ENCODE data around the gene DOCK10.
"Not testable (repeated sequence)": the region's sequence is repeated elsewhere in the genome, so short reads cannot be mapped to it uniquely, and the experiment has no call there.

DOCK10 gene

DNA sequence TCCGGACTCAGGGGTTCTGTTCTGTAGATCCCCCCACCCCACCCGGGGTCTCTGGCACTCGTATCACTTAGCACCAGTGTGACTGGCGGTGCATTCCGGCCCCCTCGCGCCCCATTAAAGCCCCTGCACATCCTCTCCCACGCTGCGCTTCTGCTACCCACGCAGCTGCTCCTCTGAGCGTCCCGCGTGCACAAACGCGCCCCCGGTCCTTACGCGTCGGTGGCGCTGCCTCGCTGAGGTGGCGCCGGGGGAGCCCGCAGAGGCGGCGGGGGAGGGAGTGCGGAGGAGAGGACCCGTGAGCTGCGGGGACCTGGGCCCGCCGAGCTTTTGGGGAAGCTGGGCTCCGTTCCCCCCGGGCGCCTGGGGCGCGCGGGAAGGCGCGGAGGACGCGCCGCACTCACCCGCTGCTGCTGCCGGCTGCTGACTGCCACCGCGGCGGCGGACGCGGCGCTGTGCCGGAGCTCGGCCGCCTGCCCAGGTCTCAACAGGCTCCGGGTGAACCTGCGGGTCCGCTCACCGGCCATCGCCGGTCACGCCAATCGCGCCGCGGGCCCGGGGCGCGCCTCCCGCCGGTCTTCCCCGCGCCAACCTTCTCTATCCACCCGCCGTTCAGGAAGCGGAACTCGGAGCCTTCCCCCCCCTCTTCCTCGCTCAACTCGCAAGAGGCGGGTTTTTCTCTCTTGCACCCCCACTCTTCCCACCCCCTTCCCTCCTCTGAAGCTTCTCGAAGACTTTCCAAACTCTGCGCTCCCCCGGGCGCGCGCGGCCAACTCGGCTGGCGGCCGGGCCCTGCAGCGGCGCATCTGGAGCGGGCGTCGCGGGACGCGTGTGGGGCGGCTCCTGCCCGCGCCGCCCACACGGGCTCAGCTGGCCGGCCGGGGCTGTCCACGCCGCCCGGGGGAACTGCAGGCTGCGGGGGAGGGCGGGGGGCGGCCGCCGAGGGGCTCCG lies at the start of gene DOCK10:
Gene DOCK10, minus strand, starts transcription at position 618 of the 949 bp plus-strand sequence. Its CDS starts 94 bp downstream, at position 524.
- DNase-seq (ENCODE audit: low read depth in 3 of 3), result peak in 1 of 3 donors; percentile 52

DNA sequence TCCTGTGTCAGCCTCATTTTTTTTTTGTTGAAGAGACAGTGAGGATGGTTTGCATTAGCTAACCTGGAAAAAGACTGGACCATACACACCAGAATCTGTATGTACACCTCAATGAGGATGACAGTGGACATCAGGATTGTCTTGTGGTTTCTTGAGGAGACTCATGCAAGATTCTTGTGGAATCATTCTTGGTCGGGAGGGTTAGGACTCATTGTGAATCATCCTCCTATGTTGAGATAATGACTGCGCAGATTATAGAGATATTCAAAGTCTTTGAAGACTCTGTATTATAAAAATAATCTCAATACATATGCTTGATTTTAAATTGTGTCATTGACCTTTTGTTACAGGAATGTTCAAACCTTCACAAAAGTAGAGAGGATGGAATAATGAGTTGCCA lies 49.1 kb upstream of the DOCK10 start:
- no peak for DNase-seq (ENCODE audit: low read depth in 3 of 3)

DNA sequence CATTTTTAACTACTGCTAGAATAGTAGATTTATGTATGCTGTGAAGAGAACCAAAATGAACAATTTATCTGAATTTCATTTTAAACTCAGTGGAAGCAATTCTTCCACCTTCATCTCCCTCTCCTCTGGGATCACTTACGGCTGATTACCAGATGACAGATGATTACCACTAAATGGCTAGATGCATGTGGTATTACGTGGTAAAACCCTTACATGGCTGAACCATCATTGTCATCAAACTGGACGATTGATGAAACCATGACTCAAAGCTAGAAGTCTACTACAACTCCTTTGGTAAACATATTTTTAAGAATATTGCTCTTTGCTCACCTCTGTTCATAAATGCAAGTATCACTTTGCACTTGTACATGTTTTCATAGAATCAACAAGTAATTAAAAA lies 48.5 kb upstream of the DOCK10 start:
- DNase-seq (ENCODE audit: low read depth in 3 of 3), result no peak

DNA sequence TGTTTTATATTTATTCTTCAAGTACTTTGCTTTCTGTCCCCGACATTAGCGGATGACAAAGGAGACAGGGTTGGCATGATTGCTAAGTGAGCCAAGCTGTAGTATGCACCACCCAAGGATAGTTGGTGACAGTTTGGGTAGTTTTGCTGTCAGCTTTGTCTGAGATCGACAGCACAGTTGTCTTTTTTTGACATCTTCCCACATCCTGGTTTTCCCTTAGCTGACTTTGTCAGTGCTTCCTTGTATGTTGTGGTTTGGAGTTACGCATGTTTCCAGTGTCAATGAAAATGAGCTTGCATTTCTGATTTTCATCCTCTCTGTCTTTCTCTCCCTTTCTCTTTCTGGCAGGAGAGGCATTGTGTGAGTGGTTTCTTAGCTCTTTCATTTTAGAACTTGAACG lies 44.6 kb upstream of the DOCK10 start:
- DNase-seq (ENCODE audit: low read depth in 3 of 3), result no peak

DNA sequence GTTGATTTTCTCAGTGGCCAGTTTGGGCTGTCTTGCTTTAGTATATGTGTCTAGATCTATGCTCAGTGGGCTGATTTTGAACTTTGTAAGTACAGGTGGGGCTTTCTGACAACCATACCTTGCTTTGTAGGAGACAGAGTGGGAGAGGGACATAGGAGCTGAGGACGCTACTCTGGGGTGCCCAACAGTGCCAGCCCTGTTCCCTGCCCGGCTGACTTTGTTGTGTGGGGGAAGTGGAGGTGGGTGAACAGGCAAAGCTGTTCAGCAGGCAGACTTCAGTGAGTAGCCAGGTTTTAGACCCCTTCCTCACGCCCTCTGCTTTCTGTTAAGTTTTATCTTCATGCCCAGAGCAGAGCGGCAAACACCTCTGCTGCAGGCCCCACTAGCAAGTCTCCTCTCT lies 44.2 kb upstream of the DOCK10 start:
- no peak for DNase-seq (ENCODE audit: low read depth in 3 of 3)

DNA sequence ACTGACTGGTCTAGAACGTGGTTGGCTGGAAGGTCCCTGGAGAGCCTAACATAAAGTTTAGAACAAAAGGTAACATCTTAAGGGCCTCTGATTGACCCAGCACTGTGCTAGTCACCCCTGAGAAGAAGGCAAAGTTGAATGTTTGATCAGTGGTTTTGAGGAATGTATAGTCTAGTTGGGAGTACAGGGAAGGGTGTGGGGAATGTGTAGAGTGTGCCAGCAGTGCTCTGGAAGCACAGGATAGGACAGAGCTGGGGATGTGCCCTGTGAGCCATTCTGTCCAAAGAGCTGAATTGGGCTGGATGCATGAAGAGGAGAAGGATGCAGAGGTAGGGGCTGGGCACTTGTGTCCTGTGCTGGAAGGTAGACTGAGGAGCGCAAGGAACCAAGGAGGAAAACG lies 41.0 kb upstream of the DOCK10 start:
- DNase-seq (ENCODE audit: low read depth in 3 of 3), result no peak

DNA sequence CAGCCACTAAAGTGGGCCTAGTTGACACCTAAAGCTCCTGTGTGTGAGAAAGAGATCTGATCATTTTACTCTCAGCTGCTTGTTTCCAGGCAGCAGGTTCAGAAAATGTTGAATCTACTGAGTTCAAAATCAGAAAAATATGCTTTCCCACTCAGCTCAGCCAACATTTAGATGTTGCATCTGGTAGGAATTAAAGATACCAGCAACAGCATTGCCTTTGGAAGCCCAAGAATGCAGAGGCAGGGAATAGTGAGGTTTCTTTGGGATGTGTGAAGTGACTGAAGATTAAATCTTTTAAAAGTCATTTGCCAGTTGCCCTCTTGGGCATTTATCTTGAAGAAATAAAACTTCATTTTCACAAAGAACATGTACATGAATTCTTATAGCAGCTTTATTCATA lies 33.9 kb upstream of the DOCK10 start:
- DNase-seq (ENCODE audit: low read depth in 3 of 3), result no peak

DNA sequence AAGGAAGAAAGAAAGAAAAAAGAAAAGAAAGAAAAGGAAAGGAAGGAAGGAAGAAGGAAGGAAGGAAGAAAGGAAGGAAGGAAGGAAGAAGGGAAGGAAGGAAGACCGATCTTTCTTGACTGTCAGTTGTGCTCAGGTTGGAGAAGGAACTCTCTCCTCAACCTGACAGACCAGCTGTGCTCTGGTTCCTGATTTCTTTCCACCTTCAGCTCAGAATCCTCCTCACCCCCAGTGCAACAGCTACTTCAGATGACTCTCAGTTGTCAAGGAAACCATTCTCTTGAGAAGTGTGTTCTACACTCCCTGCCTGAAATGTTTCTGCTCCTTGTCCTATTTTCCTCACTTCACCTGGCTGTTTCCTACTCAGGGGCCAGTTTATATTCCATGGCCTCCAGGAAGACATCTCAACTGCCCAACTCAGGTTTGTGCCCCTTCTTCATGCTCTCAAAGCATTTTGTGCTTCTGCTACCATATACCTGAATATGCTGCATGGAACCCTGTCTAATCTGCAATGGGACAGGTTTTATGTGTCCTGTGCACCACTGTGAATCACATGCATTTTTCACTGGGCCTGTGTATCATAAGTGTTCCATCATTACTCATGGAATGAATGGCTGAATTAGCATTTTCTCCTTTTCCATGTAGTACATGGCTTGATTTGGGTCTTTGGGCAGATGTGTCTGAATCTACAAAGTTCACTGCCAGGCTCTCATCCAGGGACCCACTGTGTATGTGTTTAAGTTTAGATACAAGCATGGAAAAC lies 32.8 kb upstream of the DOCK10 start:
- DNase-seq (ENCODE audit: low read depth in 3 of 3), result no peak

DNA sequence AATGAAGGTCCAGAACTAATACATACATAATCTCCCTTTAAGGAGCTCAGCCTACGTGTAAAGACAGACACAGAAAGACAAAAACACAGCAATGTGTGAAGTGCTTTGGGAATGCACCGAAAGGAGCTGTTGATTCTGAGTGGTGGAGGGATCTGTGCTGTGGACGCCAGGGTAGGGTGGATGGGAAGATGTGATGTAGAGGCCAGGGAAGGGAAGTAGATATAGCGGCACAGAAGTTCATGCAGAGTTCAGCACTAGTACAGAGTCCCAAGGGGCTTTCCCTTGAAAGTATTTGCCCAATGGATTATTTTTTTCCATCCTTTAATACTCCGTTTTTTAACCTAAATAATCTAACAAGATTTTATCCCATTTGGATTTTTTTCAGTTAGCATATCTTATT lies 32.1 kb upstream of the DOCK10 start:
- DNase-seq (ENCODE audit: low read depth in 3 of 3), result no peak

DNA sequence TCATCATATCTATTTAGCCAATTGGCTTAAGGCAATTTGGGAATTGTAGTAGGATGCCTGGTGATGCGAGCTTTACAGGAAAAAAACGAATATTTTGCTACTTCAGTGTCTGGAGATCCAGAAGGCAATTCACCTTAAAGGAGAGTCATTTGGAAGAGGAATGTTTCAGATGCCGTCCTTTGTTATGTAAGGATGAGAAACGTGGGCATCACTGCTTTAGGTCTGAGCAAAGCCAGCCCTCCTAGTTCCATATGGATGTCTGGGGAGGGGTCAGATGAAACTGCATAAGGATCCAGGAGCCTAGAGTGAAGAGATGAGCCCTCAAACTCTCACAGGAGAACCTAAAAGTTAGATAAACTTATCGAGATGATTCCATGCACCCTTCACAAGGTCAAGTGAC lies 30.9 kb upstream of the DOCK10 start:
- no peak for DNase-seq (ENCODE audit: low read depth in 3 of 3)

DNA sequence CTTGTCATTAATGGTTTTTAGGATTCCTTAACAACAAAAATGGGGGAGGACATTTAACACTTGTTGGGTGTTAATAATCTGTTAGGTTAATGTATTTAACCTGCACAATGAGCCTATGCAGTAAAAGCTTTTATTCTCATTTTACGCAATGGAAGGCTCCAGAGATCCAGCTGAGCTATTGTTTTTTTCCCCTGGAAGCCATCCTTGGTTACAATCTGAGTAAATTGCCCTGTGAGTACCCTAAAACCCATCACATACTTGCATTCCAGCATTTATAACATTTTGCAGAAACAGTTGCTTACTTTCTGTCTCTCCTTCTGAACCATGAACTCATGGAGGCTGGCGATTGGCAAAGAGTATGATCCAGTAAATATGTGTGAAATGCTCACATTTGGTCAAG lies 30.2 kb upstream of the DOCK10 start:
- no peak for DNase-seq (ENCODE audit: low read depth in 3 of 3)

DNA sequence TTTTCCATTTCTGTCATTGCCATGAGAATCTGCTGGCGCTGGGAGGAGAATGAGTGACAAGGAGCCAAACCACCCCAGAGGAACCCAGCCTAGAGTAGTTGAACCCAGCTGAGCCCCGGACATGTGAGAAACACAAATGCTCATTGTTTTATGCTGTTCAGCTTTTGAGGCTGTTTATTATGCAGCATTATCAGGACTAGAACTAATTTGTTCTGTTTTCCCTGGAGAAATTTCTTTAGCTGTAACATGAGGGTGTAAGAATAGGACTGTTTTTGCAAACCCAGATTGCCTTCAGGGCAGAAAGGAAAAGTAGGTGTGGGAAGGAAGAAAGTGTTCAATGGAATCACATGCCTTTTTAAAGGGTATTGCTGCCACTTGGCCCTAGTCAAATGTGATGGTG lies 28.5 kb upstream of the DOCK10 start:
- DNase-seq (ENCODE audit: low read depth in 3 of 3), result no peak

DNA sequence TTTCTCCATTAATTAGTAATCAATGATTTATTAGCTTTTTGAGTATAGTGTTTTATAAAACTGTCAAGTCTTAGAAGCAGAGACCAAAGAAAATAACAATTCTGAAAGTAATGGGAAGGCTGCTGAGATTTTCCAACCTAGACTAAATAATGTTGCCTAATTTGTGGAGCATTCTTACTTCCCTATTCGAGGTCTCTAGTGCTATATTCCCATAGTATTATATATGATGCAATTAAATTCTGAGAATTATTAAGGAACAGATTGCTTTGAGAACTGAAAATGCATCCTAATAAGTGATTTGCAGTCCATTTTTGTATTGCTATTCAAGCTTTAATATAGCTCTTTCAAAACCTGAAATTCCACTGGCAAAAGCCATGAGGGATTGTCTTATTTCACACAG lies 27.7 kb upstream of the DOCK10 start:
- no peak for DNase-seq (ENCODE audit: low read depth in 3 of 3)

DNA sequence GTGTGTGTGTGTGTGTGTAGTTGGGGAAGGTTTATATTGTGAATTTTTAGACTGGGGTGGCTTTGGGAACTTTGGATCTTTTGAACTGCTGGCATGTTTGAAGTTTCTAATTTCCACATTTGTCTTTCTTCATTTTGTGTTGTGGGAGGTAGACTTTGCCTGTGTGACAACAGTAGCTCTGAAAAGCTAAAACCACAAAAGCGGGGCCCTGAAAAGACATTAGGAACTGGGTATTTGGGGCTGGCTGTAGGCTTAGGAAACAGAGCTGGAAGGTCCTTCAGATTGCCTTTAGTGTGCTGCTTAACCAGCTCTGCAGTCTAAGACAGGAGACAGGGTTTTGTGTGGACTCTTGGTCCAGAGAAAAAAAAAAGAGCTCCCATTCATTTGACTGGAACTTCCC lies 27.2 kb upstream of the DOCK10 start:
- DNase-seq (ENCODE audit: low read depth in 3 of 3), result no peak

DNA sequence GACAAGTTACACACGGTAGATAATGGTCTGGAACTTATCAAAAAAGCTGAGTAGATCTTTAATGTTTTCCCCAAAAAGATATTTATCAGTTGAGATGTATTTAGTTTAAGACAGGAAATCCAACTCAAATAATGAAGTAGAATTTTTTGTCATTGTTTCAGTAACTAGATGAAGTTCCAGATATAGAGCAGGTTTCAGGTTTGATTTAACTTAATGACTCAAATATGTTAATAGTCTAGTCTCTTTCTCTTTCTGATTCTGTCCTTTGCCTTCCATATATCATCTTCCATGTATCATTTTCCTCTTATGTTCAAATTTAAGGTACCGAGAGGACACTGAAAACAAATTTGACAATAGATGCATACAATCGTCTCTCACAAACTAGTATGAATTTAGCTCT lies 23.6 kb upstream of the DOCK10 start:
- no peak for DNase-seq (ENCODE audit: low read depth in 3 of 3)

DNA sequence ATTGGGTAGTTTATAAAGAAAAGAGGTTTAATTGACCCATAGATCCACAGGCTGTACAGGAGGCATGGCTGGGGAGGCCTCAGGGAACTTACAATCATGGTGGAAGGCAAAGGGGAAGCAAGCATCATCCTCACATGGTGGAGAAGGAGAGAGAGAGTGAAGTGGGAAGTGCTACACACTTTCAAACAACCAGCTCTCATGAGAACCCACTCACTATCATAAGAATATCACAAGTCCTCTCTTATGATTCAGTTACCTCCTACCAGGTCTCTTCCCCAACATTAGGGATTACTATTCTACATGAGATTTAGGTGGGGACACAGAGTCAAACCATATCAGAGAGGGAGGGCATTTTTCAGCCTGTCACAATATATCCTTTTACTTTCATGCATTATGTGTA lies 22.7 kb upstream of the DOCK10 start:
- DNase-seq (ENCODE audit: low read depth in 3 of 3), result no peak

DNA sequence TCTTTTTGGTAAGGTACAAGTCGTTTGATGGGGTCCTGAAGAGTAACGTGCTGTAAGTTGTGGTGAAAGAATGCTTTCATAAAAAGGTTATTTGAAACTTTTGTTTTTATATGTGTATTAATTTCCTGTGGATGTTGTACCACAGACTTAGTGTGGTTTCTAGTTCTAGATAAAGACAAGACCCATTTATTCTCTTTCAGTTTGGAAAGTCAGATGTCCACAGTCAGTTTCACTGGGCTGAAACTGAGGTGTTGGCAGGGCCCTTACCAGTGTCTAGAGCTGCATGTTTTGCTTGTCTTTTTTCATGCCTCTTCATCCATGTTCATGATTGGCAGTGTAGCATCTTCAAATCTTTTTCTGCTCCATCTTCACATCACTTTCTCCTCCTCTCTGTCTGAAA lies 22.1 kb upstream of the DOCK10 start:
- DNase-seq (ENCODE audit: low read depth in 3 of 3), result no peak

DNA sequence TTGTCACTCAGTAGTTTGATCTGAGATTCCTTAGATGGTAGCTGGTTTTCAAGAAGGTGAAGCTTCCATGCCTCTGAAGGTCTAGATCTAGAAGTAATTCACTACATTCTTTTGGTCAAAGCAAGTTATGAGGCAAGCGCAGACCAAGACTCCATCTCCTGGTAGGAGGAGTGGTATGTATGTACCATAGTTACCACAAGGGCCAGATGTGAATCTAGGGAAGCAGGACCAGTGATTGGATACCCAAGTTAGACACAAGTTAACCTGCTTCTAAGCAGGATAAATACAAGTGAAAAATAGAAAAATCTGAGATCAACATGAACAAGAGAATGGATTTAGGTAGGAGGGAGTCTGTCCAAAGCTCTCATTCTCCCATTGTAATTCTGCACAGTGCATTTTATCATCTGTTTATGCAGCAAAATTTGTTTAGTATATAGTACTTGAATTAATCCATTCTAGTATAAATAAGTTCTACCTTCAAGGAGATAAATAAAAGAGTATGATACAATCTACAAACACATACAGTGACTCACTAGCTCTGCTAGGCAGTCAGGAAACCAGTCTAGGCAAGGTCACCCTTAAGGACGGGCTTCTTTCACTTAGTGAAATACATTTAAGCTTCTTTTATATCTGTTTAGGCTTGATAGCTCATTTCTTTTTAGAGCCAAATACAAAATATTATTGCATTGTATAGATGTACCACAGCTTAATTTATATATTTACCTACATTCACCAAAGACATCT lies 14.2 kb upstream of the DOCK10 start:
- DNase-seq (ENCODE audit: low read depth in 3 of 3), result no peak

DNA sequence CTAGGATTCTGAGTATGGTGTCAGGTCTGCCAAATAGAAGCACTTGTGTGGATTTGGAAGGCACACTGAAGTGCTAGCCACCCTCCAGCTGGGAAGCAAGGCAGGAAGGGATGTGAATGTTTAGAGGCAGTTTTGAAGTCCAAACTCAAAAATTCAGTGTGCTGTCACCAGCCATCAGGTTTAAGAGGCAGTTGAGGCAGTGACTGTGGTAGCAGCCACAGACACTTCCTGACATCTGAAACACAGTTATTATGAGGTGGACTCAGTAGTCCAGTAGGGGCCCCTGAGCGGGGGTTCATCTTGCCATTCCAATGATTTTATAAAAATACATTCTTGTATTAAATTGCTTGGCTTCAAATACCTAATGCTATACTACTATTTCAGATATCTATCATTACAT lies 13.4 kb upstream of the DOCK10 start:
- DNase-seq (ENCODE audit: low read depth in 3 of 3), result no peak

DNA sequence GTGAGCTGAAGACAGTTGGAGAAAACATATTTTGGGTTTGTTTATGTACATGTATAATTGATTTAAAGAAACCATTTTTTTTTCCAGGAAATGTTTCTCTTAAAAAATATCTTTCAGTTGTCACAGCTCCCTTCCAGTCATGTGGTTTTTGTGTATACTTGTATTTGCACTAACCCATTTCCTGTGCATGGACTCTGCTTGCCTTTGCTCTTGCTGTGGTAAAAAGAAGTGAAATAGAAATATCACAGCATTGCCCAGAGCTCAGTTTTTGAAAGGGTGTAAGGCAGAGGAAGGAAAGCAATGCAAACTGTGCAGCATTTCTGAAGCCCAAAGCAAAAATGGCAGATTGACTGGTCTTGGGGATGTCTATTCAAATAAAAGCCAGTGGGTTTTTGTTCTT lies 10.4 kb upstream of the DOCK10 start:
- no peak for DNase-seq (ENCODE audit: low read depth in 3 of 3)

DNA sequence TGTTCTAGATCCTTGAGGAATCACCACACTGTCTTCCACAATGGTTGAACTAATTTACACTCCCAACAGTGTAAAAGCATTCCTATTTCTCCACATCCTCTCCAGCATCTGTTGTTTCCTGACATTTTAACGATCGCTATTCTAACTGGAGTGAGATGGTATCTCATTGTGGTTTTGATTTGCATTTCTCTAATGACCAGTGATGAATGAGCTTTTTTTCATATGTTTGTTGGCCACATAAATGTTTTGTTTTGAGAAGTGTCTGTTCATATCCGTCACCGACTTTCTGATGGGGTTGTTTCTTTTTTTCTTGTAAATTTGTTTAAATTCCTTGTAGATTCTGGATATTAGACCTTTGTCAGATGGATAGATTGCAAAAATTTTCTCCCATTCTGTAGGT lies 5.2 kb upstream of the DOCK10 start:
- DNase-seq (ENCODE audit: low read depth in 3 of 3), result not testable (repeated sequence)

DNA sequence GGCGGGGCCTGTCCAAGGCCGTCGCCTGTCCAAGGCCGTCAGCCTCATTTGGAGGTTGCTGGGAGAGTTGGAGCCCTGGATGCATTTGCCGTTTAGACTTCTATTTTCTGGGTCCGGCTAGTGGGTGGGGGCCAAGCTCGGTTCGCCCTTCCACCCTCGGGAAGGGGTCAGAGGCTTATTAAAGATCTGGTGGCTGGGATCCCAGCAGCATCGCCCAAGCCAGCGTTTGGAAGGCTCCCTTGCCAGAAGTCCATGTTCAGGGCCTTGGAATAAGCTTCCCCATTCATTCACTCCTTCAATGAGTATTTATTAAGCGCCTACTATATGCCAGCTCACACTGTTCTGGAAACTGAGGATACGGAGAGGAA lies 516 bp upstream of the DOCK10 start:
- no peak for DNase-seq (ENCODE audit: low read depth in 3 of 3)
